Kidney (tissue), 14 donors: Measurements from ENCODE around the gene KMT2E. TPM values are rescaled to one million over a fixed set of nuclear protein-coding genes. Genes with fewer than 3 reads are reported as not detected.

Source experiments
- DNase-seq, 5 donors: peaks; one replicate each; pipeline ENCODE4 v3.0.0-alpha.2; 2013 to 2020
- FAIRE-seq: peaks from 2 replicates; lab custom pipeline; 2012; peaks lifted over from hg19 to GRCh38; lab: Jason Lieb, UNC
- H3K27ac ChIP-seq, 2 donors: one replicate each; pipeline ENCODE4 v1.7.0; 2013; ENCODE audit warnings: low read depth in 2 of 2, low read length in 2 of 2, inconsistent platforms in 1 of 2
- H3K27me3 ChIP-seq: one replicate; pipeline ENCODE4 v1.7.1; 2013; ENCODE audit warnings: low read length, inconsistent platforms; ENCODE audit not compliant: control insufficient read depth, insufficient read depth
- H3K36me3 ChIP-seq, 3 donors: one replicate each; pipeline versions ENCODE4 v1.7.0 to v1.7.1; 2013; ENCODE audit warnings: low read length in 3 of 3, control low read depth in 1 of 3, inconsistent platforms in 1 of 3; ENCODE audit not compliant: insufficient read depth in 3 of 3, control insufficient read depth in 2 of 3
- H3K4me1 ChIP-seq, 3 donors: one replicate each; pipeline versions ENCODE4 v1.7.0 to v1.7.1; 2013; ENCODE audit warnings: low read length in 3 of 3, inconsistent platforms in 1 of 3, low read depth in 1 of 3; ENCODE audit not compliant: control insufficient read depth in 2 of 3, insufficient read depth in 2 of 3
- H3K4me3 ChIP-seq, 3 donors: one replicate each; pipeline versions ENCODE4 v1.7.0 to v1.8.1; 2013; ENCODE audit warnings: low read length in 3 of 3, control low read depth in 1 of 3, inconsistent platforms in 1 of 3
- H3K9ac ChIP-seq, 3 donors: one replicate each; pipeline versions ENCODE4 v1.7.0 to v1.7.1; 2013; ENCODE audit warnings: low read length in 3 of 3, control low read depth in 1 of 3, inconsistent platforms in 1 of 3
- H3K9me3 ChIP-seq, 3 donors: one replicate each; pipeline versions ENCODE4 v1.7.0 to v1.7.1; 2013; ENCODE audit warnings: low read length in 3 of 3, control low read depth in 1 of 3, inconsistent platforms in 1 of 3; ENCODE audit not compliant: control insufficient read depth in 2 of 3, insufficient read depth in 1 of 3
- CTCF ChIP-seq: IDR thresholded peaks from 3 replicates; pipeline ENCODE4 v1.5.1; 2012; ENCODE audit warnings: mild to moderate bottlenecking, moderate library complexity, borderline replicate concordance; ENCODE audit not compliant: insufficient read depth; ENCODE audit errors: extremely low read depth
- intact Hi-C: fragments of 100-400 bp; cut with DNase I; formaldehyde crosslinking; loops from one replicate; pipeline ENCODE4 v1.11.1; 2022
- polyA plus RNA-seq: library from polyadenylated mRNA; stranded (reverse); fragments of 350-450 nt; fragmentation: Illumina TruSeq; extraction: RNeasy Lipid Tissue Mini Kit (QIAGEN cat#74804); gene quantifications from one replicate; pipeline ENCODE4 v1.2.3, GENCODE V29; 2014; ENCODE audit warnings: low read depth, low replicate concordance; ENCODE audit not compliant: insufficient read depth
- total RNA-seq: library from RNA; stranded (reverse); fragmentation: NEBNext Ultra II Directional; extraction: Animal tissue kit (Norgen Biotek cat#: 25700); gene quantifications from one replicate; pipeline ENCODE4 v1.2.1, GENCODE V29; 2021
- donor health status: control.
- donor health status: control.
- donor health status: control.
- donor health status: control.
- donor health status: control.
- donor health status: DM: yes; HTN: yes; CAD: no.
- donor health status: Normal renal cell carcinoma (clear cell type).

KMT2E gene
- total and polyA plus RNA-seq, 2 donors from 2014 or later = 7.2 to 106 TPM

- no peak overlapping the region for H3K27ac ChIP-seq
- no peak for FAIRE-seq
Observed at GRCh38 chr7:104992306-104992705, 21.7 kb upstream of the KMT2E start.

GRCh38 chr7:104993217-104993862, 20.7 kb upstream of the KMT2E start:
- DNase-seq (no peak), FAIRE-seq (no peak)
- H3K36me3 ChIP-seq = peaks cover 0 to 14% (median 0%) of the 10 kb centered on the region in 3 donors
- H3K9me3 ChIP-seq = no peaks in the 10 kb centered on the region
- no peak overlapping the region for H3K9ac ChIP-seq
- TF ChIP-seq CTCF = no peak
- peaks cover 2 to 56% (median 17%) of the 10 kb centered on the region in 3 donors for H3K4me1 ChIP-seq
- H3K27me3 ChIP-seq = no peaks in the 10 kb centered on the region
- H3K27ac ChIP-seq = peak overlapping the region in 1 of 2 donors; percentile 36
- intact Hi-C loops = no loop called here
- H3K4me3 ChIP-seq = no peak overlapping the region

More at GRCh38 chr7:104992306-104992705, 21.7 kb upstream of the KMT2E start:
- Histone ChIP-seq H3K9ac (no peak overlapping the region), H3K9me3 (no peaks in the 10 kb centered on the region), H3K27me3 (no peaks in the 10 kb centered on the region), H3K36me3 (peaks cover 0 to 17% (median 0%) of the 10 kb centered on the region in 3 donors), H3K4me1 (peaks cover 2 to 56% (median 19%) of the 10 kb centered on the region in 3 donors), H3K4me3 (no peak overlapping the region)
- TF ChIP-seq CTCF = no peak
- no peak for DNase-seq
- intact Hi-C loops = no loop called here

GRCh38 chr7:104998040-104998752, 15.8 kb upstream of the KMT2E start:
- H3K27ac ChIP-seq = no peak overlapping the region
- peaks cover 0 to 4% (median 0%) of the 10 kb centered on the region in 3 donors for H3K36me3 ChIP-seq
- H3K9ac ChIP-seq = no peak overlapping the region
- intact Hi-C loops = no loop called here
- peaks cover 0 to 62% (median 18%) of the 10 kb centered on the region in 3 donors for H3K4me1 ChIP-seq
- no peak for TF ChIP-seq CTCF
- FAIRE-seq (no peak), DNase-seq (no peak)
- no peaks in the 10 kb centered on the region for H3K9me3 ChIP-seq
- H3K27me3 ChIP-seq = no peaks in the 10 kb centered on the region
- H3K4me3 ChIP-seq = no peak overlapping the region
